A549 (cell line): ENCODE measurements around the gene HSPB7.
"Not testable (repeated sequence)": the region's sequence is repeated elsewhere in the genome, so short reads cannot be mapped to it uniquely, and the experiment has no call there.

ENCODE experiments used
- CTCF ChIP-seq: fragments of >200 bp; sonication (Bioruptor Twin); formaldehyde crosslinking; IDR thresholded peaks from 3 replicates; pipeline ENCODE4 v1.5.1; 2016
- USF2 ChIP-seq: fragments of 450-650 bp; IDR thresholded peaks from 2 replicates; pipeline ENCODE4 v1.6.1; 2014; ENCODE audit warnings: antibody characterized with exemption

GRCh38 chr1:16062687-16063075, 44.8 kb upstream of the HSPB7 start:
- TF ChIP-seq USF2, CTCF: not testable (repeated sequence)
